Measurements from ENCODE around the gene E4F1. TPM values are rescaled to one million over a fixed set of nuclear protein-coding genes. Genes with fewer than 3 reads are reported as not detected.

The E4F1 gene
- total and polyA plus RNA-seq, 2 of the 13 experiments (the other 11 are each of a cell fraction or from before 2014, with no cell fraction given) = 13.8 to 19.5 TPM

DNA sequence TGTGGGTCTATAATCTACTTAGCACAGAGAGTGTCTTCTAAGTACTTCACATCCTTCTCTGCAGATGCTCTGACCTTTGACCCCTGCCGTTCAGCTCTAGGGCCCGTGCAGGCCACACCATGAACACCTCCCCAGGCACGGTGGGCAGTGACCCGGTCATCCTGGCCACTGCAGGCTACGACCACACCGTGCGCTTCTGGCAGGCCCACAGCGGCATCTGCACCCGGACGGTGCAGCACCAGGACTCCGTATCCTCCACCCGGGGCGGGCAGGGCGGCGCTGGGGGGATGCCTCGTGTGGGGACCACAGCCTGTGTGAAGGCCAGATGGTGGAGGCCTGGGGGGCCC is 17.5 kb upstream of the E4F1 start (continued):
- TF ChIP-seq, protein P1, sequence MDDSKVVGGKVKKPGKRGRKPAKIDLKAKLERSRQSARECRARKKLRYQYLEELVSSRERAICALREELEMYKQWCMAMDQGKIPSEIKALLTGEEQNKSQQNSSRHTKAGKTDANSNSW (CRISPR knock-in tag; IDR thresholded peaks at IDR 0.05; ENCODE audit: borderline replicate concordance) = no peak
- no peak for TF ChIP-seq MIER3 (CRISPR knock-in tag; IDR thresholded peaks at IDR 0.05; ENCODE audit: borderline replicate concordance)
- TF ChIP-seq, protein P2, sequence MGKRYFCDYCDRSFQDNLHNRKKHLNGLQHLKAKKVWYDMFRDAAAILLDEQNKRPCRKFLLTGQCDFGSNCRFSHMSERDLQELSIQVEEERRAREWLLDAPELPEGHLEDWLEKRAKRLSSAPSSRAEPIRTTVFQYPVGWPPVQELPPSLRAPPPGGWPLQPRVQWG (CRISPR knock-in tag; IDR thresholded peaks at IDR 0.05; ENCODE audit: borderline replicate concordance, low read depth) = no peak
- no peak for TF ChIP-seq ZBTB3 (CRISPR knock-in tag; IDR thresholded peaks at IDR 0.05; ENCODE audit: borderline replicate concordance, low read depth)
- TF ChIP-seq SMAD1 (CRISPR knock-in tag; IDR thresholded peaks at IDR 0.05; ENCODE audit: borderline replicate concordance, low read depth) = no peak
- no peak for TF ChIP-seq CHD2 (IDR thresholded peaks at IDR 0.05; ENCODE audit: low read depth, low read length)
- TF ChIP-seq, protein P3, sequence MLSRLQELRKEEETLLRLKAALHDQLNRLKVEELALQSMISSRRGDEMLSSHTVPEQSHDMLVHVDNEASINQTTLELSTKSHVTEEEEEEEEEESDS (CRISPR knock-in tag; IDR thresholded peaks at IDR 0.05; ENCODE audit: borderline replicate concordance) = 0 out of 2 replicates have a peak, but pooled peaks have one; percentile 2
- TF ChIP-seq, protein P4, sequence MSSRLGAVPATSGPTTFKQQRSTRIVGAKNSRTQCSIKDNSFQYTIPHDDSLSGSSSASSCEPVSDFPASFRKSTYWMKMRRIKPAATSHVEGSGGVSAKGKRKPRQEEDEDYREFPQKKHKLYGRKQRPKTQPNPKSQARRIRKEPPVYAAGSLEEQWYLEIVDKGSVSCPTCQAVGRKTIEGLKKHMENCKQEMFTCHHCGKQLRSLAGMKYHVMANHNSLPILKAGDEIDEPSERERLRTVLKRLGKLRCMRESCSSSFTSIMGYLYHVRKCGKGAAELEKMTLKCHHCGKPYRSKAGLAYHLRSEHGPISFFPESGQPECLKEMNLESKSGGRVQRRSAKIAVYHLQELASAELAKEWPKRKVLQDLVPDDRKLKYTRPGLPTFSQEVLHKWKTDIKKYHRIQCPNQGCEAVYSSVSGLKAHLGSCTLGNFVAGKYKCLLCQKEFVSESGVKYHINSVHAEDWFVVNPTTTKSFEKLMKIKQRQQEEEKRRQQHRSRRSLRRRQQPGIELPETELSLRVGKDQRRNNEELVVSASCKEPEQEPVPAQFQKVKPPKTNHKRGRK (CRISPR knock-in tag; IDR thresholded peaks at IDR 0.05) = no peak
- TF ChIP-seq ZNF430 (CRISPR knock-in tag; IDR thresholded peaks at IDR 0.05) = no peak
- TF ChIP-seq PAF1 (CRISPR knock-in tag; IDR thresholded peaks at IDR 0.05) = no peak
- no peak for TF ChIP-seq KLF6 (CRISPR knock-in tag; IDR thresholded peaks at IDR 0.05)
- TF ChIP-seq SUZ12 (IDR thresholded peaks at IDR 0.05; ENCODE audit: low read depth, low read length) = no peak
- TF ChIP-seq, protein P5, sequence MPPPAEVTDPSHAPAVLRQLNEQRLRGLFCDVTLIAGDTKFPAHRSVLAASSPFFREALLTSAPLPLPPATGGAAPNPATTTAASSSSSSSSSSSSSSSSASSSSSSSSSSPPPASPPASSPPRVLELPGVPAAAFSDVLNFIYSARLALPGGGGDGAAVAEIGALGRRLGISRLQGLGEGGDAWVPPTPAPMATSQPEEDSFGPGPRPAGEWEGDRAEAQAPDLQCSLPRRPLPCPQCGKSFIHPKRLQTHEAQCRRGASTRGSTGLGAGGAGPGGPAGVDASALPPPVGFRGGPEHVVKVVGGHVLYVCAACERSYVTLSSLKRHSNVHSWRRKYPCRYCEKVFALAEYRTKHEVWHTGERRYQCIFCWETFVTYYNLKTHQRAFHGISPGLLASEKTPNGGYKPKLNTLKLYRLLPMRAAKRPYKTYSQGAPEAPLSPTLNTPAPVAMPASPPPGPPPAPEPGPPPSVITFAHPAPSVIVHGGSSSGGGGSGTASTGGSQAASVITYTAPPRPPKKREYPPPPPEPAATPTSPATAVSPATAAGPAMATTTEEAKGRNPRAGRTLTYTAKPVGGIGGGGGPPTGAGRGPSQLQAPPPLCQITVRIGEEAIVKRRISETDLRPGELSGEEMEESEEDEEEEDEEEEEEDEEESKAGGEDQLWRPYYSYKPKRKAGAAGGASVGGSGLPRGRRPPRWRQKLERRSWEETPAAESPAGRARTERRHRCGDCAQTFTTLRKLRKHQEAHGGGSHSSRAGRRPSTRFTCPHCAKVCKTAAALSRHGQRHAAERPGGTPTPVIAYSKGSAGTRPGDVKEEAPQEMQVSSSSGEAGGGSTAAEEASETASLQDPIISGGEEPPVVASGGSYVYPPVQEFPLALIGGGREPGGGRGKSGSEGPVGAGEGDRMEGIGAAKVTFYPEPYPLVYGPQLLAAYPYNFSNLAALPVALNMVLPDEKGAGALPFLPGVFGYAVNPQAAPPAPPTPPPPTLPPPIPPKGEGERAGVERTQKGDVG (CRISPR knock-in tag; IDR thresholded peaks at IDR 0.05; ENCODE audit: borderline replicate concordance) = 0 out of 2 replicates have a peak, but pooled peaks have one; percentile 1
- TF ChIP-seq ZNF260 (CRISPR knock-in tag; IDR thresholded peaks at IDR 0.05; ENCODE audit: borderline replicate concordance, low read depth) = no peak
- TF ChIP-seq, protein P6, sequence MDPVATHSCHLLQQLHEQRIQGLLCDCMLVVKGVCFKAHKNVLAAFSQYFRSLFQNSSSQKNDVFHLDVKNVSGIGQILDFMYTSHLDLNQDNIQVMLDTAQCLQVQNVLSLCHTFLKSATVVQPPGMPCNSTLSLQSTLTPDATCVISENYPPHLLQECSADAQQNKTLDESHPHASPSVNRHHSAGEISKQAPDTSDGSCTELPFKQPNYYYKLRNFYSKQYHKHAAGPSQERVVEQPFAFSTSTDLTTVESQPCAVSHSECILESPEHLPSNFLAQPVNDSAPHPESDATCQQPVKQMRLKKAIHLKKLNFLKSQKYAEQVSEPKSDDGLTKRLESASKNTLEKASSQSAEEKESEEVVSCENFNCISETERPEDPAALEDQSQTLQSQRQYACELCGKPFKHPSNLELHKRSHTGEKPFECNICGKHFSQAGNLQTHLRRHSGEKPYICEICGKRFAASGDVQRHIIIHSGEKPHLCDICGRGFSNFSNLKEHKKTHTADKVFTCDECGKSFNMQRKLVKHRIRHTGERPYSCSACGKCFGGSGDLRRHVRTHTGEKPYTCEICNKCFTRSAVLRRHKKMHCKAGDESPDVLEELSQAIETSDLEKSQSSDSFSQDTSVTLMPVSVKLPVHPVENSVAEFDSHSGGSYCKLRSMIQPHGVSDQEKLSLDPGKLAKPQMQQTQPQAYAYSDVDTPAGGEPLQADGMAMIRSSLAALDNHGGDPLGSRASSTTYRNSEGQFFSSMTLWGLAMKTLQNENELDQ (CRISPR knock-in tag; IDR thresholded peaks at IDR 0.05; ENCODE audit: borderline replicate concordance) = peak; percentile 36; the same call in 1 of the 2 replicates
- no peak for TF ChIP-seq ESRRA (CRISPR knock-in tag; IDR thresholded peaks at IDR 0.05; ENCODE audit: low read depth)
- no peak for TF ChIP-seq NFE2 (CRISPR knock-in tag; IDR thresholded peaks at IDR 0.05)
- TF ChIP-seq ZMYM3 (CRISPR knock-in tag; IDR thresholded peaks at IDR 0.05) = no peak
- TF ChIP-seq ATF1 (CRISPR knock-in tag; IDR thresholded peaks at IDR 0.05) = no peak
- no peak for TF ChIP-seq GFI1 (CRISPR knock-in tag; IDR thresholded peaks at IDR 0.05; ENCODE audit: borderline replicate concordance)
- TF ChIP-seq JARID2 (CRISPR knock-in tag; IDR thresholded peaks at IDR 0.05; ENCODE audit: insufficient replicate concordance) = peak; percentile 31
- no peak for TF ChIP-seq ZNF234 (CRISPR knock-in tag; conservative IDR thresholded peaks at IDR 0.05)
- no peak for TF ChIP-seq ZNF326 (CRISPR knock-in tag; IDR thresholded peaks at IDR 0.05; ENCODE audit: borderline replicate concordance)
- no peak for TF ChIP-seq ISL2 (CRISPR knock-in tag; IDR thresholded peaks at IDR 0.05)
